Stimulated activated naive B cell treated with anti-CD40 and anti-IgM and Interleukin-4, amounts not matched to agents 10 μg/mL and 1 μg/mL and 100 μg/mL, for 72 hours (primary cell): ENCODE data around the gene ATF7IP.
A peak's percentile ranks its signal among the peaks of the same experiment; 100 is the strongest.

Experiments
- ATAC-seq, 2 donors: fragments of 150-1000 bp; cut with Tn5 transposase; replicated peaks; 2 replicates each; pipeline ENCODE4 v1.10.0; 2021; ENCODE audit warnings: moderate library complexity in 1 of 2
- DNase-seq: peaks from one replicate; pipeline ENCODE4 v3.0.0; 2021
- H3K27ac Mint-ChIP-seq: one replicate; pipeline ENCODE4 v1.8.0; 2022; ENCODE audit warnings: mild to moderate bottlenecking, mixed read lengths
- H3K27me3 Mint-ChIP-seq, 2 donors: one replicate each; pipeline ENCODE4 v1.8.0; 2022; ENCODE audit warnings: mixed read lengths in 2 of 2
- H3K36me3 Mint-ChIP-seq, 2 donors: one replicate each; pipeline ENCODE4 v1.8.0; 2022; ENCODE audit warnings: mixed read lengths in 2 of 2, mild to moderate bottlenecking in 1 of 2
- H3K4me1 Mint-ChIP-seq, 2 donors: one replicate each; pipeline ENCODE4 v1.8.0; 2022; ENCODE audit warnings: mixed read lengths in 2 of 2, mild to moderate bottlenecking in 1 of 2
- H3K4me3 Mint-ChIP-seq, 2 donors: one replicate each; pipeline ENCODE4 v1.8.0; 2022; ENCODE audit warnings: mild to moderate bottlenecking in 2 of 2, mixed read lengths in 2 of 2, moderate library complexity in 1 of 2
- H3K9me3 Mint-ChIP-seq, 2 donors: one replicate each; pipeline ENCODE4 v1.8.0; 2022; ENCODE audit warnings: mixed read lengths in 2 of 2, mild to moderate bottlenecking in 1 of 2

ATF7IP gene

GRCh38 chr12:14514154-14514842, 148.8 kb downstream of the ATF7IP start:
- H3K4me3 Mint-ChIP-seq: no peak overlapping the region

GRCh38 chr12:14514946-14515345, 149.5 kb downstream of the ATF7IP start:
- Mint-ChIP-seq H3K36me3 (peaks cover 6 to 8% of the 10 kb centered on the region in 2 donors), H3K4me3 (no peak overlapping the region), H3K9me3 (peaks cover 0 to 3% of the 10 kb centered on the region in 2 donors), H3K27ac (no peak overlapping the region), H3K27me3 (peaks cover 0 to 4% of the 10 kb centered on the region in 2 donors), H3K4me1 (peaks cover 4 to 8% of the 10 kb centered on the region in 2 donors)
- ATAC-seq: no peak
- DNase-seq: no peak

More at GRCh38 chr12:14514154-14514842, 148.8 kb downstream of the ATF7IP start:
- ATAC-seq (peak; percentile 50 to 56), DNase-seq (no peak)
- Mint-ChIP-seq H3K36me3 (peaks cover 3% of the 10 kb centered on the region in 2 donors), H3K27ac (no peak overlapping the region), H3K9me3 (peaks cover 0 to 3% of the 10 kb centered on the region in 2 donors), H3K4me1 (peaks cover 4% of the 10 kb centered on the region in 2 donors), H3K27me3 (peaks cover 0 to 4% of the 10 kb centered on the region in 2 donors)

- H3K27me3 Mint-ChIP-seq: peaks cover 0 to 7% of the 10 kb centered on the region in 2 donors
- peaks cover 2 to 8% of the 10 kb centered on the region in 2 donors for H3K4me1 Mint-ChIP-seq
- H3K9me3 Mint-ChIP-seq: peaks cover 32 to 37% of the 10 kb centered on the region in 2 donors
- no peak for ATAC-seq
- DNase-seq: no peak
- no peak overlapping the region for H3K27ac Mint-ChIP-seq
- peaks cover 20 to 39% of the 10 kb centered on the region in 2 donors for H3K36me3 Mint-ChIP-seq
- no peak overlapping the region for H3K4me3 Mint-ChIP-seq
Measured at GRCh38 chr12:14521822-14522221, 156.3 kb downstream of the ATF7IP start.

GRCh38 chr12:14525964-14526363, 160.5 kb downstream of the ATF7IP start:
- no peak overlapping the region for H3K4me3 Mint-ChIP-seq
- ATAC-seq (no peak), DNase-seq (no peak)
- H3K9me3 Mint-ChIP-seq: peaks cover 28 to 35% of the 10 kb centered on the region in 2 donors
- H3K27me3 Mint-ChIP-seq: peaks cover 0 to 7% of the 10 kb centered on the region in 2 donors
- H3K27ac Mint-ChIP-seq: no peak overlapping the region
- H3K4me1 Mint-ChIP-seq: no peaks in the 10 kb centered on the region
- H3K36me3 Mint-ChIP-seq: peaks cover 13 to 28% of the 10 kb centered on the region in 2 donors

- no peaks in the 10 kb centered on the region for H3K27me3 Mint-ChIP-seq
- no peaks in the 10 kb centered on the region for H3K4me1 Mint-ChIP-seq
- ATAC-seq (no peak), DNase-seq (no peak)
- H3K4me3 Mint-ChIP-seq: no peak overlapping the region
- no peak overlapping the region for H3K27ac Mint-ChIP-seq
- H3K36me3 Mint-ChIP-seq: no peaks in the 10 kb centered on the region
- H3K9me3 Mint-ChIP-seq: peaks cover 0 to 2% of the 10 kb centered on the region in 2 donors
Measured at GRCh38 chr12:14532152-14532551, 166.7 kb downstream of the ATF7IP start.

GRCh38 chr12:14537088-14537487, 171.6 kb downstream of the ATF7IP start:
- DNase-seq (no peak), ATAC-seq (no peak)
- Mint-ChIP-seq H3K4me3 (no peak overlapping the region), H3K4me1 (no peaks in the 10 kb centered on the region), H3K27ac (no peak overlapping the region), H3K36me3 (no peaks in the 10 kb centered on the region), H3K9me3 (peaks cover 0 to 2% of the 10 kb centered on the region in 2 donors), H3K27me3 (no peaks in the 10 kb centered on the region)

GRCh38 chr12:14540801-14541462, 175.4 kb downstream of the ATF7IP start:
- Mint-ChIP-seq H3K4me1 (no peaks in the 10 kb centered on the region), H3K36me3 (no peaks in the 10 kb centered on the region), H3K4me3 (no peak overlapping the region), H3K27ac (no peak overlapping the region), H3K9me3 (no peaks in the 10 kb centered on the region), H3K27me3 (no peaks in the 10 kb centered on the region)
- ATAC-seq (no peak), DNase-seq (no peak)

GRCh38 chr12:14545144-14546124, 180.0 kb downstream of the ATF7IP start:
- no peaks in the 10 kb centered on the region for H3K4me1 Mint-ChIP-seq
- peaks cover 9 to 14% of the 10 kb centered on the region in 2 donors for H3K27me3 Mint-ChIP-seq
- no peak for ATAC-seq
- no peaks in the 10 kb centered on the region for H3K9me3 Mint-ChIP-seq
- no peaks in the 10 kb centered on the region for H3K36me3 Mint-ChIP-seq
- no peak overlapping the region for H3K27ac Mint-ChIP-seq
- no peak overlapping the region for H3K4me3 Mint-ChIP-seq
- no peak for DNase-seq

- no peaks in the 10 kb centered on the region for H3K36me3 Mint-ChIP-seq
- peaks cover 9 to 14% of the 10 kb centered on the region in 2 donors for H3K27me3 Mint-ChIP-seq
- H3K4me3 Mint-ChIP-seq: no peak overlapping the region
- H3K9me3 Mint-ChIP-seq: no peaks in the 10 kb centered on the region
- ATAC-seq (no peak), DNase-seq (no peak)
- H3K27ac Mint-ChIP-seq: no peak overlapping the region
- H3K4me1 Mint-ChIP-seq: no peaks in the 10 kb centered on the region
Measured at GRCh38 chr12:14547571-14547970, 182.1 kb downstream of the ATF7IP start.

GRCh38 chr12:14548609-14549008, 183.1 kb downstream of the ATF7IP start:
- H3K27me3 Mint-ChIP-seq: peaks cover 9 to 14% of the 10 kb centered on the region in 2 donors
- no peaks in the 10 kb centered on the region for H3K9me3 Mint-ChIP-seq
- no peak for ATAC-seq
- no peak for DNase-seq
- H3K4me1 Mint-ChIP-seq: no peaks in the 10 kb centered on the region
- no peaks in the 10 kb centered on the region for H3K36me3 Mint-ChIP-seq
- no peak overlapping the region for H3K4me3 Mint-ChIP-seq
- H3K27ac Mint-ChIP-seq: no peak overlapping the region
